PC-9 (cell line): ENCODE measurements around the gene MAGEA9B. TPM values are rescaled to one million over a fixed set of nuclear protein-coding genes. Genes with fewer than 3 reads are reported as not detected.
"Not testable (repeated sequence)": the region's sequence is repeated elsewhere in the genome, so short reads cannot be mapped to it uniquely, and the experiment has no call there.

Source experiments
- Bru-seq: library from RNA; stranded (reverse); fragments of 400-500 nt; gene quantifications from one replicate; lab custom pipeline; 2021; lab: Mats Ljungman, UMichigan
- BruChase-seq, 2 experiments: library from RNA; stranded (reverse); fragments of 400-500 nt; gene quantifications; one replicate each; lab custom pipeline; 2021; lab: Mats Ljungman, UMichigan
- BruUV-seq: library from RNA; stranded (reverse); fragments of 400-500 nt; replicated peaks from 2 replicates; lab custom pipeline; 2021; lab: Mats Ljungman, UMichigan
- CTCF ChIA-PET: fragments of 300-600 bp; sonication (Branson Sonifier 250); formaldehyde crosslinking; loops from one replicate; lab custom pipeline; 2022; ENCODE audit warnings: antibody characterized with exemption; lab: Charles Lee
- POLR2A ChIA-PET: fragments of 300-600 bp; sonication (Branson Sonifier 250); formaldehyde crosslinking; loops from one replicate; lab custom pipeline; 2022; ENCODE audit warnings: antibody characterized with exemption; ENCODE audit not compliant: unreplicated experiment; lab: Charles Lee
- DNase-seq, 2 experiments: peaks; one replicate each; pipeline versions ENCODE4 v3.0.0 to v3.0.0-alpha.2; 2015 to 2022; ENCODE audit warnings: mixed read lengths in 1 of 2
- H2AFZ ChIP-seq: fragments of 200-600 bp; sonication (generic); 2 replicates; pipeline ENCODE4 v1.8.1; 2017; ENCODE audit warnings: antibody characterized with exemption
- H3F3A ChIP-seq: fragments of 200-600 bp; sonication (generic); 2 replicates; pipeline ENCODE4 v1.8.1; 2017; ENCODE audit warnings: antibody characterized with exemption, mild to moderate bottlenecking, low read depth; ENCODE audit not compliant: insufficient read depth
- H3K27ac ChIP-seq: fragments of 200-600 bp; sonication (generic); 2 replicates; pipeline ENCODE4 v1.6.1; 2016; ENCODE audit warnings: mixed run types
- H3K27me3 ChIP-seq: fragments of 200-600 bp; sonication (generic); 2 replicates; pipeline ENCODE4 v1.6.1; 2016; ENCODE audit warnings: low read depth, mixed run types; ENCODE audit not compliant: insufficient read depth
- H3K36me3 ChIP-seq: fragments of 200-600 bp; sonication (generic); 2 replicates; pipeline ENCODE4 v1.6.1; 2016; ENCODE audit warnings: low read depth, mixed run types
- H3K4me1 ChIP-seq: fragments of 200-600 bp; sonication (generic); replicated peaks from 2 replicates; pipeline ENCODE4 v1.6.1; 2016; ENCODE audit warnings: mixed run types; ENCODE audit not compliant: insufficient read depth
- H3K4me2 ChIP-seq: fragments of 200-600 bp; sonication (generic); 2 replicates; pipeline ENCODE4 v1.6.1; 2017; ENCODE audit warnings: mixed run types
- H3K4me3 ChIP-seq: fragments of 200-600 bp; sonication (generic); 2 replicates; pipeline ENCODE4 v1.6.1; 2016; ENCODE audit warnings: mixed run types
- H3K79me2 ChIP-seq: fragments of 200-600 bp; sonication (generic); 2 replicates; pipeline ENCODE4 v1.6.1; 2017; ENCODE audit warnings: low read depth, mixed run types
- H3K9me2 ChIP-seq: fragments of 200-600 bp; sonication (generic); 2 replicates; pipeline ENCODE4 v1.8.1; 2017; ENCODE audit warnings: mild to moderate bottlenecking; ENCODE audit not compliant: insufficient read depth
- H3K9me3 ChIP-seq: fragments of 200-600 bp; sonication (generic); 2 replicates; pipeline ENCODE4 v1.8.1; 2016; ENCODE audit warnings: low read depth; ENCODE audit not compliant: insufficient read depth
- H4K20me1 ChIP-seq: fragments of 200-600 bp; sonication (generic); 2 replicates; pipeline ENCODE4 v1.8.1; 2017; ENCODE audit not compliant: insufficient read depth
- EZH2 ChIP-seq: fragments of 200-600 bp; sonication (generic); IDR thresholded peaks from 2 replicates; pipeline ENCODE4 v1.8.0; 2017; ENCODE audit warnings: antibody characterized with exemption, low read depth
- intact Hi-C: fragments of 100-400 bp; cut with micrococcal nuclease; formaldehyde crosslinking; loops from one replicate; pipeline ENCODE4 v1.10.0; 2022; ENCODE audit not compliant: unreplicated experiment
- long read RNA-seq: library from polyadenylated mRNA; stranded (forward); transcript quantifications from one replicate; pipeline ENCODE4 v2.0.0, GENCODE V29; 2022
- total RNA-seq: library from RNA; stranded (reverse); gene quantifications from 2 replicates; pipeline ENCODE4 v1.2.3, GENCODE V29; 2021
- TF ChIP-seq, protein P1 (sequence below): fragments of 200-600 bp; sonication (generic); conservative IDR thresholded peaks from 2 replicates; pipeline ENCODE4 v1.6.1; 2017; ENCODE audit warnings: mixed run types, antibody characterized with exemption, mild to moderate bottlenecking, moderate library complexity

Gene MAGEA9B
- total RNA-seq (not detected in 2 replicates), Bru-seq, nascent RNA (not detected), BruChase-seq, experiment 1, labeled RNA remaining after a 2-hour chase (not detected), BruChase-seq, experiment 2, labeled RNA remaining after a 6-hour chase (not detected)
- long read RNA-seq = 0 reads

DNA sequence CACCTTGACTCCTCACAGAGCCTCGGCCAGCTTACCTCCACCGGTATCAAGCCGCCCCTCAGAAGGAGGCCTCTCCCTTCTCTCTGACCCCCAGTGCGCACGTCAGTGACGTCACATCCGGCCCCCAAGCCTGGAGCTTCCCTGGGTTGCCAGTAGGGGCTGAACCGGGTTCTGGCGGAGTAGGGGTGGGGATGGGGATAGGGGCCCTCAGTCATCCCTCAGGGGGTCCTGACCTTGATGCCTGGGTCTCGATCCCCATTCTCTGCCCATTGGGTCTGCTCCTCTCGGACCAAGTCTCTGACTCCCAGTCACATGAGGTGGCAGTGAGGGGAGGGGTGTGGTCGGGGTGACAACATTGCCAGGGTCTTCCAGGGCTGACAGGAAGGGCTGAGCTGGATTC is at the start of gene MAGEA9B:
MAGEA9B (minus strand) TSS at position 101 of the 400 bp plus-strand sequence. CDS start 4,280 bp downstream, outside the sequence.
- intact Hi-C loops, H2AFZ ChIP-seq, CTCF ChIA-PET: not testable (repeated sequence)

DNA sequence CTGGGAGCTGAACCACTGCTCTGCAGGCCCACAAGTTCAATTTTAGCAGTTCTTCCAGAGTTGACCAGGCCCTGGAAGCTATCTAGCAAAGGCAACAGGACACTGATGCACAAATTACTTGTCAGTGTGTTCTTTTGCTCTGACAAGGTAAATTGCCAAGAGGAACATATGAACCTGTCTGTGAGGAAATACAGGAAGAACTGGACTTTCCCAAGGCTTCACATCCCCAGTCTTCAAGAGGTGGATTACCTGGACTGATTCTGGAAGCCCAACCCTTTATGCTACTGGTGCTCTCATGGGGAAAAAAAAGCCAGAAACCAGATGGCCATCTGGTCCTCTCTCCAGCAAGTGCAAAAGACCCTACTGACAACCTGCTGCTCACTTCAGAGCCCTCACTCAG is 46.3 kb upstream of the MAGEA9B start:
- BruUV-seq = no TSS peak
- no peak for TF ChIP-seq EZH2
- TF ChIP-seq, protein P1, sequence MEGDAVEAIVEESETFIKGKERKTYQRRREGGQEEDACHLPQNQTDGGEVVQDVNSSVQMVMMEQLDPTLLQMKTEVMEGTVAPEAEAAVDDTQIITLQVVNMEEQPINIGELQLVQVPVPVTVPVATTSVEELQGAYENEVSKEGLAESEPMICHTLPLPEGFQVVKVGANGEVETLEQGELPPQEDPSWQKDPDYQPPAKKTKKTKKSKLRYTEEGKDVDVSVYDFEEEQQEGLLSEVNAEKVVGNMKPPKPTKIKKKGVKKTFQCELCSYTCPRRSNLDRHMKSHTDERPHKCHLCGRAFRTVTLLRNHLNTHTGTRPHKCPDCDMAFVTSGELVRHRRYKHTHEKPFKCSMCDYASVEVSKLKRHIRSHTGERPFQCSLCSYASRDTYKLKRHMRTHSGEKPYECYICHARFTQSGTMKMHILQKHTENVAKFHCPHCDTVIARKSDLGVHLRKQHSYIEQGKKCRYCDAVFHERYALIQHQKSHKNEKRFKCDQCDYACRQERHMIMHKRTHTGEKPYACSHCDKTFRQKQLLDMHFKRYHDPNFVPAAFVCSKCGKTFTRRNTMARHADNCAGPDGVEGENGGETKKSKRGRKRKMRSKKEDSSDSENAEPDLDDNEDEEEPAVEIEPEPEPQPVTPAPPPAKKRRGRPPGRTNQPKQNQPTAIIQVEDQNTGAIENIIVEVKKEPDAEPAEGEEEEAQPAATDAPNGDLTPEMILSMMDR = no peak
- ChIA-PET CTCF (no interaction called here), POLR2A (no interaction called here)
- no peak overlapping the region for H2AFZ ChIP-seq
- peaks cover 14% of the 10 kb centered on the region for H3K4me1 ChIP-seq
- H3K27ac ChIP-seq = no peak overlapping the region
- no peaks in the 10 kb centered on the region for H3K9me2 ChIP-seq
- H3F3A ChIP-seq = no peaks in the 10 kb centered on the region
- no peak for DNase-seq
- H3K4me2 ChIP-seq = no peak overlapping the region
- peaks cover 21% of the 10 kb centered on the region for H3K79me2 ChIP-seq
- H3K27me3 ChIP-seq = peaks cover 50% of the 10 kb centered on the region
- peaks cover 13% of the 10 kb centered on the region for H4K20me1 ChIP-seq
- intact Hi-C loops = no loop called here
- no peak overlapping the region for H3K4me3 ChIP-seq
- H3K9me3 ChIP-seq = no peaks in the 10 kb centered on the region
- H3K36me3 ChIP-seq = no peaks in the 10 kb centered on the region

More for the DNA sequence above, at the start of gene MAGEA9B:
- H3K9me3 ChIP-seq, H3K36me3 ChIP-seq, H4K20me1 ChIP-seq, H3K27me3 ChIP-seq, H3K27ac ChIP-seq, DNase-seq, H3F3A ChIP-seq, H3K4me2 ChIP-seq, H3K4me3 ChIP-seq, POLR2A ChIA-PET, H3K79me2 ChIP-seq, H3K4me1 ChIP-seq, H3K9me2 ChIP-seq, BruUV-seq: not testable (repeated sequence)

- TF ChIP-seq EZH2 = no peak
- TF ChIP-seq, protein P1 = no peak
- peak; percentile 55 to 77 for DNase-seq
- Histone ChIP-seq H3F3A (no peaks in the 10 kb centered on the region), H3K4me2 (peak within 1 kb of the TSS; percentile 78), H3K79me2 (peaks cover 33% of the 10 kb centered on the region), H3K36me3 (no peaks in the 10 kb centered on the region), H4K20me1 (peaks cover 28% of the 10 kb centered on the region), H3K27ac (no peak within 1 kb of the TSS), H3K4me3 (peak within 1 kb of the TSS; percentile 67), H3K9me3 (no peaks in the 10 kb centered on the region), H3K4me1 (peaks cover 14% of the 10 kb centered on the region), H3K9me2 (no peaks in the 10 kb centered on the region), H3K27me3 (peaks cover 38% of the 10 kb centered on the region), H2AFZ (peak within 1 kb of the TSS; percentile 99)
- BruUV-seq = no TSS peak
- intact Hi-C loops = no loop called here
- ChIA-PET POLR2A (interaction anchor here (0.6 kb wide), 1 partner anchor 1010 kb away, joined by 3 read pairs; no protein-coding TSS in a partner anchor), CTCF (no interaction called here)
Measured at GRCh38 chrX:149631234-149632165, 44.2 kb upstream of the MAGEA9B start, which contains the start of gene TMEM185A. TMEM185A (minus strand) TSS chrX:149631792; CDS start chrX:149631580, 212 bp downstream.
